PC-9 (cell line): ENCODE results near the gene DIS3. TPM values are rescaled to one million over a fixed set of nuclear protein-coding genes. Genes with fewer than 3 reads are reported as not detected.

Experiments
- BruUV-seq: library from RNA; stranded (reverse); fragments of 400-500 nt; replicated peaks from 2 replicates; lab custom pipeline; 2021; lab: Mats Ljungman, UMichigan
- CTCF ChIA-PET: fragments of 300-600 bp; sonication (Branson Sonifier 250); formaldehyde crosslinking; loops from one replicate; lab custom pipeline; 2022; ENCODE audit warnings: antibody characterized with exemption; lab: Charles Lee
- POLR2A ChIA-PET: fragments of 300-600 bp; sonication (Branson Sonifier 250); formaldehyde crosslinking; loops from one replicate; lab custom pipeline; 2022; ENCODE audit warnings: antibody characterized with exemption; ENCODE audit not compliant: unreplicated experiment; lab: Charles Lee
- DNase-seq, 2 experiments: peaks; one replicate each; pipeline versions ENCODE4 v3.0.0 to v3.0.0-alpha.2; 2015 to 2022; ENCODE audit warnings: mixed read lengths in 1 of 2
- H2AFZ ChIP-seq: fragments of 200-600 bp; sonication (generic); 2 replicates; pipeline ENCODE4 v1.8.1; 2017; ENCODE audit warnings: antibody characterized with exemption
- H3F3A ChIP-seq: fragments of 200-600 bp; sonication (generic); 2 replicates; pipeline ENCODE4 v1.8.1; 2017; ENCODE audit warnings: antibody characterized with exemption, mild to moderate bottlenecking, low read depth; ENCODE audit not compliant: insufficient read depth
- H3K27ac ChIP-seq: fragments of 200-600 bp; sonication (generic); 2 replicates; pipeline ENCODE4 v1.6.1; 2016; ENCODE audit warnings: mixed run types
- H3K27me3 ChIP-seq: fragments of 200-600 bp; sonication (generic); 2 replicates; pipeline ENCODE4 v1.6.1; 2016; ENCODE audit warnings: low read depth, mixed run types; ENCODE audit not compliant: insufficient read depth
- H3K36me3 ChIP-seq: fragments of 200-600 bp; sonication (generic); 2 replicates; pipeline ENCODE4 v1.6.1; 2016; ENCODE audit warnings: low read depth, mixed run types
- H3K4me1 ChIP-seq: fragments of 200-600 bp; sonication (generic); replicated peaks from 2 replicates; pipeline ENCODE4 v1.6.1; 2016; ENCODE audit warnings: mixed run types; ENCODE audit not compliant: insufficient read depth
- H3K4me2 ChIP-seq: fragments of 200-600 bp; sonication (generic); 2 replicates; pipeline ENCODE4 v1.6.1; 2017; ENCODE audit warnings: mixed run types
- H3K4me3 ChIP-seq: fragments of 200-600 bp; sonication (generic); 2 replicates; pipeline ENCODE4 v1.6.1; 2016; ENCODE audit warnings: mixed run types
- H3K79me2 ChIP-seq: fragments of 200-600 bp; sonication (generic); 2 replicates; pipeline ENCODE4 v1.6.1; 2017; ENCODE audit warnings: low read depth, mixed run types
- H3K9me2 ChIP-seq: fragments of 200-600 bp; sonication (generic); 2 replicates; pipeline ENCODE4 v1.8.1; 2017; ENCODE audit warnings: mild to moderate bottlenecking; ENCODE audit not compliant: insufficient read depth
- H3K9me3 ChIP-seq: fragments of 200-600 bp; sonication (generic); 2 replicates; pipeline ENCODE4 v1.8.1; 2016; ENCODE audit warnings: low read depth; ENCODE audit not compliant: insufficient read depth
- H4K20me1 ChIP-seq: fragments of 200-600 bp; sonication (generic); 2 replicates; pipeline ENCODE4 v1.8.1; 2017; ENCODE audit not compliant: insufficient read depth
- EZH2 ChIP-seq: fragments of 200-600 bp; sonication (generic); IDR thresholded peaks from 2 replicates; pipeline ENCODE4 v1.8.0; 2017; ENCODE audit warnings: antibody characterized with exemption, low read depth
- intact Hi-C: fragments of 100-400 bp; cut with micrococcal nuclease; formaldehyde crosslinking; loops from one replicate; pipeline ENCODE4 v1.10.0; 2022; ENCODE audit not compliant: unreplicated experiment
- total RNA-seq: library from RNA; stranded (reverse); gene quantifications from 2 replicates; pipeline ENCODE4 v1.2.3, GENCODE V29; 2021
- TF ChIP-seq, protein P1 (sequence below): fragments of 200-600 bp; sonication (generic); conservative IDR thresholded peaks from 2 replicates; pipeline ENCODE4 v1.6.1; 2017; ENCODE audit warnings: mixed run types, antibody characterized with exemption, mild to moderate bottlenecking, moderate library complexity

Gene DIS3
- total RNA-seq, 1 experiment from 2014 or later = 23.6 TPM

DNA sequence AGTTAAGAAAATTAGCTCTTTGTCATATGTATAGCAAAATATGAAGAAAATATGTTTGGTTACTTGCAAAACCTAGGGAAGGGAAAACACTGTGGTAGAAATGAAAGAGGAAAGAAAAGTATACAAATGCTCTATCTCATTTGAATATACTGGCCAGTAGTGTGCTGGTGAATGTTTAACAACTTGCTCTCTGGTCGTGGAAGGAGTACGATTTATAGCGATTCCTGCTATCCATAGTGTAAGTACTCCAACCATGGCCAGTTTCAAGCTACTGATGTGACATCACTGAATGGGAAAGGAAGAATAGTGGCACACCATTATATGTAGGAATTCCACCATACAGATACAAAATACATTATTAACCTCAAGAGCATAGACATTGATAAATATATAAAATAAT lies 44.7 kb downstream of the DIS3 start:
- no peaks in the 10 kb centered on the region for H3F3A ChIP-seq
- BruUV-seq = no TSS peak
- DNase-seq = no peak
- H3K9me2 ChIP-seq = no peaks in the 10 kb centered on the region
- H3K36me3 ChIP-seq = peaks cover 20% of the 10 kb centered on the region
- intact Hi-C loops = no loop called here
- H2AFZ ChIP-seq = no peak overlapping the region
- no peaks in the 10 kb centered on the region for H3K4me1 ChIP-seq
- H3K27me3 ChIP-seq = no peaks in the 10 kb centered on the region
- peaks cover 10% of the 10 kb centered on the region for H4K20me1 ChIP-seq
- peaks cover 21% of the 10 kb centered on the region for H3K79me2 ChIP-seq
- POLR2A ChIA-PET = no interaction called here
- no peak overlapping the region for H3K4me3 ChIP-seq
- no peak overlapping the region for H3K4me2 ChIP-seq
- H3K9me3 ChIP-seq = no peaks in the 10 kb centered on the region
- TF ChIP-seq, protein P1, sequence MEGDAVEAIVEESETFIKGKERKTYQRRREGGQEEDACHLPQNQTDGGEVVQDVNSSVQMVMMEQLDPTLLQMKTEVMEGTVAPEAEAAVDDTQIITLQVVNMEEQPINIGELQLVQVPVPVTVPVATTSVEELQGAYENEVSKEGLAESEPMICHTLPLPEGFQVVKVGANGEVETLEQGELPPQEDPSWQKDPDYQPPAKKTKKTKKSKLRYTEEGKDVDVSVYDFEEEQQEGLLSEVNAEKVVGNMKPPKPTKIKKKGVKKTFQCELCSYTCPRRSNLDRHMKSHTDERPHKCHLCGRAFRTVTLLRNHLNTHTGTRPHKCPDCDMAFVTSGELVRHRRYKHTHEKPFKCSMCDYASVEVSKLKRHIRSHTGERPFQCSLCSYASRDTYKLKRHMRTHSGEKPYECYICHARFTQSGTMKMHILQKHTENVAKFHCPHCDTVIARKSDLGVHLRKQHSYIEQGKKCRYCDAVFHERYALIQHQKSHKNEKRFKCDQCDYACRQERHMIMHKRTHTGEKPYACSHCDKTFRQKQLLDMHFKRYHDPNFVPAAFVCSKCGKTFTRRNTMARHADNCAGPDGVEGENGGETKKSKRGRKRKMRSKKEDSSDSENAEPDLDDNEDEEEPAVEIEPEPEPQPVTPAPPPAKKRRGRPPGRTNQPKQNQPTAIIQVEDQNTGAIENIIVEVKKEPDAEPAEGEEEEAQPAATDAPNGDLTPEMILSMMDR = no peak
- TF ChIP-seq EZH2 = no peak
- H3K27ac ChIP-seq = no peak overlapping the region
- CTCF ChIA-PET = no interaction called here

DNA sequence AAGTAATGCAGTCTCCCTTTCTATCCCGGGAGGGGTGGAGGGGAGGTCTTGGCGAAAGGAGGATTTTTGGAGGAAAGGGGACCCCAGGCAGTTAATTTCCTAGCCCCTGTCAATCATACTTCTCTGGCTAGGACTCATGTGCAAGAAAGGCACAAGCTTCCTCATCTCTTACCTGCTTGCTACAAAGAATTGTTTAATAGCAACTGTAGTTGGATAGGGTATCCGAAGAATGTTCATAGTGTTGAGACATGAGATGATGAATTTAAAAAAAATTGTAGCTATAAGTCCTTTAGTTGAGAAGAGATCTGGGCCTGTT lies 53.5 kb downstream of the DIS3 start:
- Histone ChIP-seq H3F3A (no peaks in the 10 kb centered on the region), H3K4me2 (peak overlapping the region; percentile 96), H3K27me3 (no peaks in the 10 kb centered on the region), H3K4me1 (peaks cover 22% of the 10 kb centered on the region), H3K79me2 (peaks cover 84% of the 10 kb centered on the region), H3K9me2 (no peaks in the 10 kb centered on the region), H3K36me3 (peaks cover 15% of the 10 kb centered on the region), H3K27ac (no peak overlapping the region), H4K20me1 (no peaks in the 10 kb centered on the region), H3K4me3 (peak overlapping the region; percentile 96), H2AFZ (peak overlapping the region; percentile 90), H3K9me3 (no peaks in the 10 kb centered on the region)
- intact Hi-C loops = loop anchor here (2.0 kb wide), 1 partner anchor 53 kb away; the partner anchor contains the start of gene DIS3
- CTCF ChIA-PET = no interaction called here
- no peak for TF ChIP-seq EZH2
- TF ChIP-seq, protein P1 = no peak
- POLR2A ChIA-PET = no interaction called here
- BruUV-seq = no TSS peak
- DNase-seq = no peak

DNA sequence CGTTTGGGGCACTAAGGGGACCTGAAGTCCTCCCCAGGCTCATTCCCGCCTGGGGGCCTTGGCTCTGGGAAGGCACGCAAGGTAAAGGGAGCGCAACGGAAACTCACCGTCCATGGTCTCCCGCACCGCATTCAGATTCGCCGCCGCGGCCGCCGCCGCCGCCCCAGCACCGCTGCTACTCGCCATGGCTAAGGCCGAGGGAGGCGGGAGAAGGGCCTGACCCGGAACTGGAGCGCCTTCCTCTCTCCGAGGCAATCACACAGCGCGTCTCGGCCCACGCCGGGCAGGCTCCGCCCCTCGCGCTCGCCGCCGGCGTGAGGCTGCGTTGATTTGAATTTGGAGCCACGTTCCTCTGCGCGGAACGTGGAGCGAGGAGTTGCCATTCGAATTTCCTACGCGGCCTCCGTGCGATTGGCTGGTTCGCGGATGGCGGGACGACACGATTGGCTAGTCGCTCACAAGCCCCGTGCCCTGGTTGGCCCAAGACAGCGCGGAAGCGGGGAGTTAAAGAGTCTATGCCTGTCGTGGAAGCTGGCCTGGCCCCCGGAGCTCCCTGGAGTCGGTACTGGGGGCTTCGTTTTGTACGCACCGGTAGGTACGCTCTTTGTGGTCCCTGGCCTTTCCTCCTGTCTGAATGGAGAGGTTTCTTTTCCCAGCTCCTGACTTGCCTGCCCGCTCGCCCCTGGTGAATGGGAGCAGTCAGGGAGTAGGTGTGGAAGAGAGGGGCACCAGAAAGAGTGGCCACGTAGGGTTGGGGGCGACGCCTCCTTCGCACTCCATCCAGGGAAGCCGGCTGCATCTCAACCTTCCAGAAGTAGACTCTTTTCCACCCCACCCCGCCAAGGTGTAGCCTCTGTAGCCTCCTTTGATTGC lies 54.0 kb downstream of the DIS3 start, which contains the start of the genes BORA and MZT1:
Gene BORA, plus strand, starts transcription at position 507 of the 873 bp plus-strand sequence. CDS start 1,018 bp downstream, outside the sequence.
Gene MZT1, minus strand, starts transcription at position 213 of the 873 bp plus-strand sequence. Its CDS starts 27 bp downstream, at position 186.
- POLR2A ChIA-PET = no interaction called here
- Histone ChIP-seq H3K27ac (no peak within 1 kb of the TSS), H3K4me2 (peak within 1 kb of the TSS; percentile 96), H3K36me3 (peaks cover 13% of the 10 kb centered on the region; the same call in 1 of the 2 replicates), H3K4me3 (peak within 1 kb of the TSS; percentile 96), H2AFZ (peak within 1 kb of the TSS; percentile 93), H3K4me1 (peaks cover 22% of the 10 kb centered on the region), H3F3A (no peaks in the 10 kb centered on the region), H3K27me3 (no peaks in the 10 kb centered on the region), H3K9me2 (no peaks in the 10 kb centered on the region), H3K9me3 (no peaks in the 10 kb centered on the region), H3K79me2 (peaks cover 88% of the 10 kb centered on the region), H4K20me1 (no peaks in the 10 kb centered on the region)
- TSS peak; percentile 50 for BruUV-seq
- no peak for TF ChIP-seq EZH2
- TF ChIP-seq, protein P1 = no peak
- peak; percentile 92 to 95 for DNase-seq
- CTCF ChIA-PET = no interaction called here
- intact Hi-C loops = loop anchor here (2.0 kb wide), 1 partner anchor 53 kb away; the partner anchor contains the start of gene DIS3
